AG09309 (cell line): ENCODE results near the gene PI16.

ENCODE experiments used
- DNase-seq: peaks from one replicate; pipeline ENCODE4 v3.0.0-alpha.2; 2010; ENCODE audit warnings: low read depth
- H3K4me3 ChIP-seq: 2 replicates; pipeline ENCODE4 v1.5.1; 2011; ENCODE audit warnings: mild to moderate bottlenecking, low read depth, low read length, moderate library complexity; ENCODE audit not compliant: control insufficient read depth
- CTCF ChIP-seq: IDR thresholded peaks from 2 replicates; pipeline ENCODE4 v1.5.1; 2011; ENCODE audit warnings: mild to moderate bottlenecking, low read depth, low read length, inconsistent platforms; ENCODE audit not compliant: insufficient read depth, control insufficient read depth; ENCODE audit errors: missing control alignments

The PI16 gene

GRCh38 chr6:36997811-36998722 lies 43.5 kb downstream of the PI16 start:
- no peak overlapping the region for H3K4me3 ChIP-seq
- DNase-seq, result no peak
- TF ChIP-seq CTCF, result no peak

- no peak overlapping the region for H3K4me3 ChIP-seq
- TF ChIP-seq CTCF, result no peak
- DNase-seq, result no peak
These were observed 44.1 kb downstream of the PI16 start for GRCh38 chr6:36998723-36999038.

- DNase-seq, result no peak
- TF ChIP-seq CTCF, result no peak
- no peak overlapping the region for H3K4me3 ChIP-seq
These were observed 44.7 kb downstream of the PI16 start for GRCh38 chr6:36999061-36999750.

GRCh38 chr6:36999751-37000125 lies 45.2 kb downstream of the PI16 start:
- TF ChIP-seq CTCF, result no peak

GRCh38 chr6:37004044-37004980 lies 49.8 kb downstream of the PI16 start:
- TF ChIP-seq CTCF, result no peak
- no peak overlapping the region for H3K4me3 ChIP-seq
- no peak for DNase-seq

More at GRCh38 chr6:36999751-37000125, 45.2 kb downstream of the PI16 start:
- DNase-seq, result no peak
- H3K4me3 ChIP-seq, result no peak overlapping the region
